Hematopoietic multipotent progenitor cell treated with erythropoietin and hydrocortisone succinate and interleukin-3 and kit ligand, for 8 days (in vitro differentiated cells): ENCODE data around the gene ENTPD6.
"Not testable (repeated sequence)": the region's sequence is repeated elsewhere in the genome, so short reads cannot be mapped to it uniquely, and the experiment has no call there.

Experiments used
- DNase-seq: peaks from one replicate; pipeline ENCODE4 v3.0.0-alpha.2; 2015

Gene ENTPD6

GRCh38 chr20:25195014-25195961, at the start of gene ENTPD6:
ENTPD6 (plus strand) TSS chr20:25195712; CDS start chr20:25206537, 10,825 bp downstream.
- peak; percentile 90 for DNase-seq

GRCh38 chr20:25146976-25147375, 48.5 kb upstream of the ENTPD6 start:
- DNase-seq, result no peak

DNA sequence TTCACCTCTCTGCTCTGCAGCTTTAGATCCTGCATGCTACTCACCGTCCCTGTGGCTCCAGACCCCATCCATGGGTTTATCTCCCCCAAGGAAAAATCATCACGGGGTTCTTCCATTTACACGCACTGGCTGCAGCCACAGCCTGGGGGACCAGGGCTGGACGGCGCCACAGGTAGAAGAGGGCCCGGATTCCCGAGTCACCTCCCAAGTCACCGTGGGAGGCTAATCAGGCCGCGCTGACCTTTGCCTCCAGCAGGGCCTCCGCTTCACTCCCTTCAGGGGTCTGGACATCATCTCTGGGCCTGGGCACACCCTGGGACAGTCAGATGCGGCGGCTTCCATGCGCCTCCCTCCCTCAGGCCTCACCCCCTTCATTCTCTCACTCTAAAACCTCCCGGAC, 47.8 kb upstream of the ENTPD6 start:
- DNase-seq, result no peak

DNA sequence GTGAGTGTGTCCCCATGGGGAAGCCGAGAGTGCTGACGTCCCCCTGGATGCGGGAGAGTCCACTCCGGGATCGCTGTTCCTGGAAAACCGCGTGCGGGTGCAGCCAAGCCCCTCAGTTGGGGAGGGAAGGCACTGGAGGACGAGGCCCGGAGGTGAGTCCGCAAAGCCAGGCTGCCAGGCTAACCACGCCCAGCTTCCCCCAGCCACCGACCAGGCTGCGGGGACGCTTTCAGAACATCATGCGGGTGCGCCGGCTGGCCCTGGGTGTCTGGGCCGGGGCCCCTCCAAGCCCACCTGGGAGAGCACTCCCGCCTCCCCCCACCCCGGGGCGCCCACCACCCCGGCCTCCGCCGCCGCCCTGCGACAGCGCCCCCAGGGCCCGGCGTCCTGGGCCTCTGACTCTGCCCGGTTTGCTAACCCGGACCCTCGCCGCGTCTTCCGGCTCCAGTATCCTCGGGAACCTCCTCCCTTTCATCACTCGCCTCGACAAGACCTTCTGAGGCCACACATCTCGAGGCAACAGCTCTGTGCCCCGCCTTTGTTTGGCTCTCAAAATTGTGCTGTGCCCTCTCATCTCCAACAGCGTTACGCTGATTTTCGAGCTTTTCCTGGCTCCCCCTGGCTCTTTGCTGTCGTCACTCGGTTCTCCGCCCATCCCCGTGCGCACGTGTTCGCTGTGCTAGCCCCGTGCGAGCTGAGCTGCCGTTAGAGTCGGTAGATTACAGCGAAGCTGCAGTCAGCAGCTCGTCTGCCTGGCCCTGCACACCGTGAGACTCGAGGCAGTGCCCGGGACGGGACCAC, 47.1 kb upstream of the ENTPD6 start:
- peak; percentile 4 for DNase-seq

- DNase-seq, result no peak
These were observed 46.3 kb upstream of the ENTPD6 start for GRCh38 chr20:25148982-25149846.

GRCh38 chr20:25150016-25150415, 45.5 kb upstream of the ENTPD6 start:
- no peak for DNase-seq

- no peak for DNase-seq
These were observed 37.5 kb upstream of the ENTPD6 start for GRCh38 chr20:25158043-25158442.

DNA sequence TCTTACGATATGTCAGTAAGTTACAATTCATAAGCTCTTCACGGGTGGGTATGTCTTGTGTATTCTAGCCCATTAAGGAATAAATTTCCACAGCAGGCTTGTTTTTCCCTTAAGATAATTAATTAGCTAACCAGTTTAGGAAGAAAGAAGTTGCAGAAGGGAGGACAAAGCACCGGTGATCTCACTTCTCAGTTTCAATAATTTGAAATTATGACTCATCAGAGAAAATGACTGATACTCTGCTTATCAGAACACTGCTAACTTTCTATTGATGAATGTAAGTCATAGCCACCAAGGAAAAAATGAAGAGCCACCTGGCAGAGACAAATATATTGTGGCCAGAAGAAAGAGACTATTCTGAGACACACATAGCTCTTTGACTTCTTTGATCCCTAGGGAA, 35.0 kb upstream of the ENTPD6 start:
- DNase-seq, result no peak

- DNase-seq, result no peak
These were observed 34.6 kb upstream of the ENTPD6 start for GRCh38 chr20:25160897-25161296.

GRCh38 chr20:25165128-25165527, 30.4 kb upstream of the ENTPD6 start:
- no peak for DNase-seq

- DNase-seq, result not testable (repeated sequence)
These were observed 29.3 kb upstream of the ENTPD6 start for GRCh38 chr20:25166105-25166782.

DNA sequence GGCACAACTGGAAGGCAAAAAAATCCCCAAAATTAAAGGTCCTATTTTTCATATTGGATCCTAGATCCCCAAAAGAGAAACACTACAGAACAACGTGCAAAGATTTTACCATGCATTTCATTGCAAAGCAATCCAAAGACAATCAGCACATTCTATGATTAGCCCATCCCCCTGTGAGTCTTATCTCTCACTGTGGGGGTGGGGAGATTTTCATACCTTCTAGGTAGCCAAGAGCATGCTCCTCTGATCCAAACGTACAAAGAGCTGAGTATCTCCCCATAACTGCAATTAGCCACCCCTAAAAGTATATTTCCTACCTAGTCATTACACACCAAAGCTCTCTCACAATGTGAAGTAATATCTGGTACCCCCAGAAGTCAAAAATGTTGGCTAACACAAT, 22.2 kb upstream of the ENTPD6 start:
- DNase-seq, result no peak

DNA sequence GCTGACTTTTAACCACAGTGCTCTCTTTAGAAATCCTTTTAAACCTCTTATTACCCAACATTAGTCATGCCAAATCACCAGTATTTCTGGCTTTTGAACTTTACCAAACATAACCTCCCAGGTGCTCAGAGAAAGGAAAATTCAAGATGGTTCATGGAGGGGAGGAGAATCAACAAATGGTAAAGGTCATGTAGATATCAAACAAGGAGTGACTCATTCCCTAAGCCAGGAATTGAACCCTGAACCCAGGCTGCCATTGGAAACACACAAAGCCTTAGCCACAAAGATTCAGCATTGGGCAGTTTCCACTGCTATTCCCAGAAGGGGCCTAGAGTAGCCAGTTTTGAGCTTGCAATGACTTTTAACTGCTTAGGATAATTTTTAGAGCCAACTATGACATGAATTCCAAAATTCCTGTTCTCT, 21.6 kb upstream of the ENTPD6 start:
- DNase-seq, result no peak

GRCh38 chr20:25176184-25176583, 19.3 kb upstream of the ENTPD6 start:
- DNase-seq, result no peak

GRCh38 chr20:25177890-25178321, 17.6 kb upstream of the ENTPD6 start:
- no peak for DNase-seq

DNA sequence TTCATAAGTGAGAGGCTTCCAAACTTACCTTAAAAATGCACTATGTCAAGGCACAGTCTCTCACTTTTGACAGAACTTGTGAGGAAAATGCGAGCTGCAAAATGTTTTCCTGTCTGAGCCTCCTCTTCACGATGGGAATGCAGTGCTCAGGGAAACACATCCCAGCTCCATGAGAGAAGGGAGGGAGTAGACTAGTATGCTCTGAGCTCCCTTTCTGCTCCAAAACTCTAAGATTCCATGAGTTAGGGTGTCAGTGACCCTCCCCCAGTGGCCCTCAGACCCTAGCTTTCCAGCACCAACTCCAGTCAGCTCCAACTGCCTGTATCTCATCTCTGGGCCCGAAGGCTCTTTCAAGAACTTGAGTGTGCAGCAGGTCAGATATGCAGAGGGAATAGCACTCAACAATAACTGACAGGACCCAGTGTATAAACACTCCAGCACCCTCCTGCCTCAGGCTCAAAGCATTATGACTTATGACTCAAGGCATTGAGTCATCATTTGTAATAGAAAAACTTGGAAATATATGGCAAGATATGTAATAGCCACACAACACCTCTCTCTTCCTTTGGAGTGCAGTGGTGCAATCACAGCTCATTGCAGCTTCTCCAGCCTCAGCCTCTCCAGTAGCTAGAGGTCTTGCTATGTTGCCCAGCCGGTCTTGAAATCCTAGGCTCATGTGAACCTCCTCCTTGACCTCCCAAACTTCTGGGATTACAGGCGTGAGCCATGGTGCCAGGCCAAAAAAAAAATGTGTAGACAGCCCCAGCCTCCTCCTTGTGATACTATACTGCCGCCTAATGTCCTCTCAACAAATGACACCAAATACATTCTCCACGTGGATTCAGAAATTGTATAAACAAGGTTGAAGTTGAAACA, 16.7 kb upstream of the ENTPD6 start:
- DNase-seq, result peak; percentile 55

DNA sequence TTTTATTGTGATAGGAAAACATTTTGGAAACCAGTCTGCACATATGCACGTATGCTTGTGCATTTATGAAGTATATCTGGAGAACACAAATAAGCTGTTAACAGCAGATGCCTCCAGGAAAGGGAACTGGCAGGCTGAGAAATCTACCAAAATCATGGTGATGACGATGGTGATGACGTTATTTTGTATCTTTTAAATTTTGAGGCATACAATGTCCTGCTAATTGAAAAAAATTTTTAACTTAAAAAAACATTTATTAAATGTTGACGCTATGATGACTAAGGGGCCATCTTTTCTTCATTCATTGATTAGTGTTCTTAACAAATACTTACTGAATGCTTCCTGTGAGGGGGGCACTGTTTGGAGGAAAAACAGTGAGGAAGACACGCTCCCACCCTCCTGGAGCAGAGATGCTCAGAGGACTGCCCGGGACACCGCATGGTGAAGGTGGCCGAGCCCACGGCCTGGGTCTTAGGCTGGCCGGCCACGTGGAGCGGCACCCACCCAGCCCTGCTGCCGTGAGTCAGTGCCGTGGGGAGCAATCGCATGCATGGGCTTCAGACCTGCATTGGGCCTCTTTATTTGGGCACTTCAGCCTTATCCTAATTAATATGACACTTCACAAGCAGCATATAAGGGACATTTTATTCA, 15.9 kb upstream of the ENTPD6 start:
- DNase-seq, result no peak

GRCh38 chr20:25184391-25184790, 11.1 kb upstream of the ENTPD6 start:
- not testable (repeated sequence) for DNase-seq

DNA sequence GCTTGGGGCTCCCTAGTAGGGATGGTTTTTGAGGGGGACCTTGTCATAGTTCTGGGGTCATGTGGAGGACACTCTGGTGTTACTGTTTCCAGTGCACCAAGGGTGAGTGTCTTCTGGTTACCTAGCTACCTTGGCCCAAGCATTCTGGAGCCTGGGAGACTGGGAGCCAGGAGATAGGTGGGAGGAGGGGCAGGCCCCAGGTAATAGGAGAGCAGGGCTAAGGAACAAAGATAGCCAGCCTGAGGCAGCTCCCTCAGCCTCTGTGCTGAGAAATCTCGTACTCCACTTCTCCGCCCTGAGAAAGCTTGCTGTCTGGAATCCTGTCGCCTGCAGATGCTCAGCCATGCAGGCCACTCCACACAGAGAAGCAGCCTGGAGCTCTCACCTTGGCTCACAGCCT, 8.3 kb upstream of the ENTPD6 start:
- DNase-seq, result no peak

DNA sequence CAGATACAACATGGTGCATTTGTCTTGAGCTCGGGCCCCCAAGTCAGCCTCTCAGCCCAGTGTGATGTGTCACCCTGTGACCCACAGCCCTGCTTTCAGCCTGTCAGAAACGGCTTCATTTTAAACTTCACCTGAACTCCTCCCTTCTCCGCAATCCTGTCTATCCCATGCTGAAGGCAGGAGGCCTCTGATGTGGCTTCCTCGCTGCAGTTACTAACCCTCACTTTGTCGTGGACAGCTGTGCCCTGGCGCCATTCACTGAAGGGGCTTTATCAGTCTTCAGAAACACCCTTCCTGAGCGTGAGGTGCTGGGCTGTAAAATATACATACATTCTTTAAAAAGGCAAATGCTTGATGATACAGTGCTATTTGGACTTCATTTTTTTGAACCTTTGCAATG, 7.9 kb upstream of the ENTPD6 start:
- no peak for DNase-seq

GRCh38 chr20:25188218-25188617, 7.3 kb upstream of the ENTPD6 start:
- peak; percentile 17 for DNase-seq
